Measurements from ENCODE around the gene CEACAM4. TPM values are rescaled to one million over a fixed set of nuclear protein-coding genes. Genes with fewer than 3 reads are reported as not detected.

Gene CEACAM4
- total RNA-seq, 3 donors from 2014 or later = 0.25 to 1.2 TPM; not detected in 1

DNA sequence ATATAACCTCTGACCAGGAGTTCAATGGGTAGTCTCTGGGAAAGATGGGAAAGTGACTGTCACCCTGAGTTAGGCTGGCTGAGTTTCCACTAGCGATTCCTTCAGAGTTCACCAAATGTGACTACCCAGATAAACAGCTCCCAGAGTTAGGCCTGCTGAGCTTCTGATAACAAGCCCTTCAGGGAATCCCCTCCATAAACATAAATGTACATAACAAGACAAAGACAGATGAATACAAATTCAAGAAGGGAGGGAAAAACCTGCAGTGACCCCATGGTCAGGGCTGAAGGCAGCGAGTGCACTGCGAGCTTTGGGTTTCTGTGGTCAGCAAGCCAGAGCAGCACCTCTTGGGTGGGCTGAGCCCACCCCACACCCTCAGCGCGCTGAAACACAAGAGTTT lies 25.4 kb upstream of the CEACAM4 start:
- H3K4me3 ChIP-seq = no peak overlapping the region
- no peaks in the 10 kb centered on the region for H3K9me3 ChIP-seq
- TF ChIP-seq, protein P1, sequence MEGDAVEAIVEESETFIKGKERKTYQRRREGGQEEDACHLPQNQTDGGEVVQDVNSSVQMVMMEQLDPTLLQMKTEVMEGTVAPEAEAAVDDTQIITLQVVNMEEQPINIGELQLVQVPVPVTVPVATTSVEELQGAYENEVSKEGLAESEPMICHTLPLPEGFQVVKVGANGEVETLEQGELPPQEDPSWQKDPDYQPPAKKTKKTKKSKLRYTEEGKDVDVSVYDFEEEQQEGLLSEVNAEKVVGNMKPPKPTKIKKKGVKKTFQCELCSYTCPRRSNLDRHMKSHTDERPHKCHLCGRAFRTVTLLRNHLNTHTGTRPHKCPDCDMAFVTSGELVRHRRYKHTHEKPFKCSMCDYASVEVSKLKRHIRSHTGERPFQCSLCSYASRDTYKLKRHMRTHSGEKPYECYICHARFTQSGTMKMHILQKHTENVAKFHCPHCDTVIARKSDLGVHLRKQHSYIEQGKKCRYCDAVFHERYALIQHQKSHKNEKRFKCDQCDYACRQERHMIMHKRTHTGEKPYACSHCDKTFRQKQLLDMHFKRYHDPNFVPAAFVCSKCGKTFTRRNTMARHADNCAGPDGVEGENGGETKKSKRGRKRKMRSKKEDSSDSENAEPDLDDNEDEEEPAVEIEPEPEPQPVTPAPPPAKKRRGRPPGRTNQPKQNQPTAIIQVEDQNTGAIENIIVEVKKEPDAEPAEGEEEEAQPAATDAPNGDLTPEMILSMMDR (IDR thresholded peaks at IDR 0.05) = no peak
- no peak for DNase-seq
- ATAC-seq = no peak
- intact Hi-C loops (cut with DNase I, micrococcal nuclease) = no loop called here
- H3K4me1 ChIP-seq (ENCODE audit: low read depth) = peaks cover 15% of the 10 kb centered on the region
- H3K36me3 ChIP-seq (ENCODE audit: low read depth) = no peaks in the 10 kb centered on the region

- ATAC-seq = peak; percentile 95
- TF ChIP-seq, protein P1 (IDR thresholded peaks at IDR 0.05) = no peak
- intact Hi-C loops (cut with DNase I, micrococcal nuclease) = no loop called here
- H3K9me3 ChIP-seq = no peaks in the 10 kb centered on the region
- H3K36me3 ChIP-seq (ENCODE audit: low read depth) = no peaks in the 10 kb centered on the region
- H3K4me1 ChIP-seq (ENCODE audit: low read depth) = peaks cover 15% of the 10 kb centered on the region
- DNase-seq = peak in 1 of 3 donors; percentile 81
- H3K4me3 ChIP-seq = no peak overlapping the region
Measured at GRCh38 chr19:41649827-41650226, 23.0 kb upstream of the CEACAM4 start.

- TF ChIP-seq, protein P1 (IDR thresholded peaks at IDR 0.05) = no peak
- ATAC-seq = no peak
- Histone ChIP-seq H3K9me3 (no peaks in the 10 kb centered on the region), H3K36me3 (ENCODE audit: low read depth) (no peaks in the 10 kb centered on the region), H3K4me3 (no peak overlapping the region), H3K4me1 (ENCODE audit: low read depth) (peaks cover 15% of the 10 kb centered on the region)
- no peak for DNase-seq
- intact Hi-C loops (cut with DNase I, micrococcal nuclease) = no loop called here
Measured at GRCh38 chr19:41646589-41647204, 19.8 kb upstream of the CEACAM4 start.

- TF ChIP-seq, protein P1 (IDR thresholded peaks at IDR 0.05) = peak; percentile 71
- peak in 2 of 3 donors; percentile 66 to 92 for DNase-seq
- no peaks in the 10 kb centered on the region for H3K36me3 ChIP-seq (ENCODE audit: low read depth)
- ATAC-seq = peak; percentile 99
- H3K9me3 ChIP-seq = no peaks in the 10 kb centered on the region
- no peaks in the 10 kb centered on the region for H3K4me1 ChIP-seq (ENCODE audit: low read depth)
- no peak overlapping the region for H3K4me3 ChIP-seq
- intact Hi-C loops (cut with DNase I, micrococcal nuclease) = loop anchor here in 1 of 2 donors (5.0 kb wide), 1 partner anchor 50 kb away; no protein-coding TSS in a partner anchor
Measured at GRCh38 chr19:41641879-41642485, 15.1 kb upstream of the CEACAM4 start.

GRCh38 chr19:41638641-41639081 lies 11.8 kb upstream of the CEACAM4 start:
- DNase-seq = no peak
- no peaks in the 10 kb centered on the region for H3K9me3 ChIP-seq
- intact Hi-C loops (cut with DNase I, micrococcal nuclease) = no loop called here
- no peak overlapping the region for H3K4me3 ChIP-seq
- H3K36me3 ChIP-seq (ENCODE audit: low read depth) = no peaks in the 10 kb centered on the region
- ATAC-seq = peak; percentile 36
- TF ChIP-seq, protein P1 (IDR thresholded peaks at IDR 0.05) = no peak
- H3K4me1 ChIP-seq (ENCODE audit: low read depth) = no peaks in the 10 kb centered on the region

Data from mucosa of descending colon (tissue), 3 donors.